GM12878 (cell line): ENCODE results near the gene KIF26A. TPM values are rescaled to one million over a fixed set of nuclear protein-coding genes. Genes with fewer than 3 reads are reported as not detected.

Source experiments
- ATAC-seq: fragments of 200-7000 bp; cut with Tn5 transposase; 3 replicates; pipeline ENCODE4 v1.9.1; 2020; ENCODE audit warnings: mild to moderate bottlenecking, moderate library complexity
- BruUV-seq: library from RNA; stranded (reverse); fragments of 400-500 nt; replicated peaks from 2 replicates; lab custom pipeline; 2021; lab: Mats Ljungman, UMichigan
- CTCF ChIA-PET: fragments of 300-600 bp; sonication (Branson Sonifier 250); formaldehyde crosslinking; extraction: SDS; loops from one replicate; lab custom pipeline; 2021; ENCODE audit warnings: inconsistent platforms; lab: Yijun Ruan, JAX
- POLR2A ChIA-PET: fragments of 350-600 bp; formaldehyde crosslinking; extraction: SDS; loops from one replicate; lab custom pipeline; 2021; ENCODE audit warnings: inconsistent platforms; lab: Charles Lee
- RAD21 ChIA-PET: fragments of 300-600 bp; sonication (Branson Sonifier 250); formaldehyde crosslinking; loops from one replicate; lab custom pipeline; 2023; ENCODE audit warnings: antibody characterized with exemption; ENCODE audit not compliant: unreplicated experiment; lab: Charles Lee
- SMC1A ChIA-PET: fragments of 300-600 bp; sonication (Branson Sonifier 250); formaldehyde crosslinking; loops from one replicate; lab custom pipeline; 2023; ENCODE audit not compliant: unreplicated experiment, uncharacterized antibody; lab: Charles Lee
- DNase-seq: peaks from one replicate; pipeline ENCODE4 v3.0.0-alpha.2; 2011; ENCODE audit warnings: low read depth, low spot score
- FAIRE-seq: peaks from 3 replicates; lab custom pipeline; 2011; peaks lifted over from hg19 to GRCh38; lab: Jason Lieb, UNC
- H2AFZ ChIP-seq: 2 replicates; pipeline ENCODE4 v1.6.0; 2011; ENCODE audit warnings: low read depth, low read length, control low read depth; ENCODE audit not compliant: control insufficient read depth
- H3K27ac ChIP-seq: 2 replicates; pipeline ENCODE4 v1.5.1; 2011; ENCODE audit warnings: control low read depth; ENCODE audit not compliant: control insufficient read depth, insufficient read depth
- H3K27me3 ChIP-seq, 2 experiments: replicated peaks in 1 of 2; 2 replicates each; pipeline versions ENCODE4 v1.6.0 to v1.6.1; 2011; ENCODE audit warnings: low read length in 1 of 2; ENCODE audit not compliant: control insufficient read depth in 2 of 2, insufficient read depth in 2 of 2
- H3K36me3 ChIP-seq, 2 experiments: 2 replicates each; pipeline ENCODE4 v1.5.1; 2011; ENCODE audit warnings: low read length in 1 of 2; ENCODE audit not compliant: control insufficient read depth in 2 of 2, insufficient read depth in 2 of 2
- H3K4me1 ChIP-seq: 2 replicates; pipeline ENCODE4 v1.6.1; 2011; ENCODE audit warnings: mild to moderate bottlenecking, low read length, moderate library complexity, mixed read lengths; ENCODE audit not compliant: control insufficient read depth, insufficient read depth
- H3K4me2 ChIP-seq: 2 replicates; pipeline ENCODE4 v1.6.0; 2011; ENCODE audit warnings: control low read depth; ENCODE audit not compliant: control insufficient read depth, insufficient read depth
- H3K4me3 ChIP-seq: fragments of 200-600 bp; sonication (generic); 2 replicates; pipeline ENCODE4 v1.5.1; 2016
- H3K79me2 ChIP-seq: 2 replicates; pipeline ENCODE4 v1.6.0; 2011; ENCODE audit warnings: low read length; ENCODE audit not compliant: control insufficient read depth, insufficient read depth
- H3K9ac ChIP-seq: 2 replicates; pipeline ENCODE4 v1.8.0; 2011; ENCODE audit warnings: low read length, control low read depth, mixed read lengths; ENCODE audit not compliant: control insufficient read depth, insufficient read depth
- H3K9me3 ChIP-seq: replicated peaks from 3 replicates; pipeline ENCODE4 v1.5.1; 2011; ENCODE audit warnings: mild to moderate bottlenecking, low read length; ENCODE audit not compliant: control insufficient read depth, insufficient read depth
- H4K20me1 ChIP-seq: 2 replicates; pipeline ENCODE4 v1.6.0; 2011; ENCODE audit not compliant: control insufficient read depth, insufficient read depth
- CBFB ChIP-seq: IDR thresholded peaks from 2 replicates; pipeline ENCODE4 v1.6.1; 2016; ENCODE audit warnings: antibody characterized with exemption, low read depth
- CBX3 ChIP-seq: fragments of 200-600 bp; sonication (generic); IDR thresholded peaks from 2 replicates; pipeline ENCODE4 v1.6.1; 2016; ENCODE audit warnings: low read depth, borderline replicate concordance
- E4F1 ChIP-seq: fragments of 450-650 bp; IDR thresholded peaks from 2 replicates; pipeline ENCODE4 v1.6.1; 2018; ENCODE audit warnings: borderline replicate concordance, mild to moderate bottlenecking; ENCODE audit not compliant: partially characterized antibody
- HDAC2 ChIP-seq: fragments of 200-600 bp; sonication (generic); IDR thresholded peaks from 2 replicates; pipeline ENCODE4 v1.6.1; 2017
- NFYB ChIP-seq: IDR thresholded peaks from 2 replicates; pipeline ENCODE4 v1.6.1; 2011; ENCODE audit warnings: low read depth, mild to moderate bottlenecking, low read length, improper control_type of control experiment, moderate library complexity; ENCODE audit not compliant: insufficient read depth
- SMARCA5 ChIP-seq: fragments of 450-650 bp; IDR thresholded peaks from 2 replicates; pipeline ENCODE4 v1.6.1; 2017; ENCODE audit warnings: mild to moderate bottlenecking
- SUZ12 ChIP-seq: fragments of 200-600 bp; sonication (generic); IDR thresholded peaks from one replicate; pipeline ENCODE4 v1.6.1; 2018; ENCODE audit warnings: antibody characterized with exemption, mild to moderate bottlenecking; ENCODE audit not compliant: unreplicated experiment
- TCF12 ChIP-seq: IDR thresholded peaks from 2 replicates; pipeline ENCODE4 v1.6.1; 2011; ENCODE audit warnings: low read depth, mild to moderate bottlenecking, low read length
- YBX1 ChIP-seq: fragments of 450-650 bp; IDR thresholded peaks from 2 replicates; pipeline ENCODE4 v1.6.1; 2016; ENCODE audit warnings: antibody characterized with exemption
- ZBTB4 ChIP-seq: fragments of 450-650 bp; formaldehyde crosslinking; IDR thresholded peaks from 2 replicates; pipeline ENCODE4 v1.4.0; 2022; ENCODE audit warnings: mild to moderate bottlenecking, moderate library complexity
- ZNF592 ChIP-seq: fragments of 450-650 bp; IDR thresholded peaks from 2 replicates; pipeline ENCODE4 v1.6.1; 2017; ENCODE audit warnings: mild to moderate bottlenecking, moderate library complexity
- ZZZ3 ChIP-seq: IDR thresholded peaks from 2 replicates; pipeline ENCODE4 v1.6.1; 2011; ENCODE audit warnings: low read depth; ENCODE audit not compliant: control insufficient read depth, insufficient read length
- WGBS: methylation state at CpG from one replicate; pipeline ENCODE4 v1.1.6; 2016; ENCODE audit warnings: low lambda C conversion rate; ENCODE audit not compliant: insufficient replicate concordance, insufficient coverage; ENCODE audit errors: missing lambda C conversion rate; 5-methylcytosine and 5-hydroxymethylcytosine counted together
- in situ Hi-C: fragments of 300-500 bp; cut with MboI; formaldehyde crosslinking; loops from 9 replicates; pipeline ENCODE4 v1.14.3; 2018; ENCODE audit warnings: mixed read lengths
- intact Hi-C: fragments of 100-400 bp; cut with micrococcal nuclease; formaldehyde crosslinking; loops from one replicate; pipeline ENCODE4 v1.14.2; 2022; ENCODE audit not compliant: unreplicated experiment
- polyA plus RNA-seq, 11 experiments: library from polyadenylated mRNA; depleted of rRNA in 4 of 11; unstranded in 6 of 11; stranded (reverse) in 5 of 11; fragments of >200 nt; fragmentation: Nextera tagmentation in 4 of 11; fragmentation: Illumina TruSeq in 1 of 11; extraction: Ambion mirVana in 4 of 11; extraction: Trizol in 1 of 11; gene quantifications; 1 replicate in 1 of 11; 2 replicates in 10 of 11; pipeline versions ENCODE4 v1.2.1 to v1.2.3, GENCODE V29; 2011 to 2016; ENCODE audit warnings: inconsistent platforms in 2 of 11, missing spikeins in 2 of 11, low read depth in 1 of 11
- total RNA-seq, 4 experiments: library from RNA; depleted of rRNA in 3 of 4; stranded (reverse); fragments of >200 nt in 3 of 4; fragmentation: Illumina TruSeq in 1 of 4; extraction: Trizol in 1 of 4; gene quantifications; 2 replicates each; pipeline versions ENCODE4 v1.2.1 to v1.2.3, GENCODE V29; 2013 to 2021

Gene KIF26A
- total and polyA plus RNA-seq, 10 of the 15 experiments (the other 5 are each of a cell fraction or from before 2014, with no cell fraction given), result 0.05 TPM; not detected in 9

- Histone ChIP-seq H3K4me2 (no peak overlapping the region), H3K4me1 (no peaks in the 10 kb centered on the region), H3K4me3 (no peak overlapping the region), H3K79me2 (no peaks in the 10 kb centered on the region), H3K36me3 (no peaks in the 10 kb centered on the region), H3K9ac (no peak overlapping the region), H2AFZ (no peak overlapping the region), H3K27ac (no peak overlapping the region), H3K27me3 (no peaks in the 10 kb centered on the region), H3K9me3 (no peaks in the 10 kb centered on the region; the same call in 2 of the 3 replicates), H4K20me1 (no peaks in the 10 kb centered on the region)
- POLR2A ChIA-PET, result no interaction called here
- in situ Hi-C loops, result no loop called here
- FAIRE-seq (no peak), DNase-seq (no peak), ATAC-seq (no peak)
- no TSS peak for BruUV-seq
- RAD21 ChIA-PET, result no interaction called here
- CTCF ChIA-PET, result no interaction called here
- WGBS, result 62% methylated on average over 17 of the region's 17 CpGs
- SMC1A ChIA-PET, result no interaction called here
- intact Hi-C loops, result no loop called here
- TF ChIP-seq HDAC2 (no peak), ZBTB4 (CRISPR knock-in tag) (no peak), CBX3 (no peak), NFYB (no peak), CBFB (no peak), SMARCA5 (no peak), ZZZ3 (no peak), TCF12 (no peak), E4F1 (no peak), ZNF592 (no peak), YBX1 (no peak), SUZ12 (no peak)
Observed at GRCh38 chr14:104228716-104229533, 90.5 kb downstream of the KIF26A start.
